A673 (cell line): ENCODE measurements around the gene RNF13.

ENCODE experiments used
- EZH2 ChIP-seq: fragments of 200-600 bp; sonication (generic); IDR thresholded peaks from 2 replicates; pipeline ENCODE4 v1.6.1; 2017; ENCODE audit warnings: borderline replicate concordance, low read depth, mild to moderate bottlenecking, mixed read lengths, antibody characterized with exemption, low read length; ENCODE audit not compliant: poor library complexity, severe bottlenecking
- TF ChIP-seq, protein P1 (sequence below): fragments of 300-800, 200-600 bp; sonication (generic); conservative IDR thresholded peaks from 2 replicates; pipeline ENCODE4 v1.5.1; 2017; ENCODE audit warnings: low read depth, mild to moderate bottlenecking, antibody characterized with exemption, low read length, moderate library complexity, mixed read lengths

GRCh38 chr3:149992416-149993058, 179.5 kb downstream of the RNF13 start:
- TF ChIP-seq, protein P1, sequence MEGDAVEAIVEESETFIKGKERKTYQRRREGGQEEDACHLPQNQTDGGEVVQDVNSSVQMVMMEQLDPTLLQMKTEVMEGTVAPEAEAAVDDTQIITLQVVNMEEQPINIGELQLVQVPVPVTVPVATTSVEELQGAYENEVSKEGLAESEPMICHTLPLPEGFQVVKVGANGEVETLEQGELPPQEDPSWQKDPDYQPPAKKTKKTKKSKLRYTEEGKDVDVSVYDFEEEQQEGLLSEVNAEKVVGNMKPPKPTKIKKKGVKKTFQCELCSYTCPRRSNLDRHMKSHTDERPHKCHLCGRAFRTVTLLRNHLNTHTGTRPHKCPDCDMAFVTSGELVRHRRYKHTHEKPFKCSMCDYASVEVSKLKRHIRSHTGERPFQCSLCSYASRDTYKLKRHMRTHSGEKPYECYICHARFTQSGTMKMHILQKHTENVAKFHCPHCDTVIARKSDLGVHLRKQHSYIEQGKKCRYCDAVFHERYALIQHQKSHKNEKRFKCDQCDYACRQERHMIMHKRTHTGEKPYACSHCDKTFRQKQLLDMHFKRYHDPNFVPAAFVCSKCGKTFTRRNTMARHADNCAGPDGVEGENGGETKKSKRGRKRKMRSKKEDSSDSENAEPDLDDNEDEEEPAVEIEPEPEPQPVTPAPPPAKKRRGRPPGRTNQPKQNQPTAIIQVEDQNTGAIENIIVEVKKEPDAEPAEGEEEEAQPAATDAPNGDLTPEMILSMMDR, result no peak
- TF ChIP-seq EZH2, result no peak
